Daoy (cell line): Measurements from ENCODE around the gene ZSCAN31. TPM values are rescaled to one million over a fixed set of nuclear protein-coding genes. Genes with fewer than 3 reads are reported as not detected.

Source experiments
- DNase-seq: peaks from one replicate; pipeline ENCODE4 v3.0.0-alpha.2; 2015; ENCODE audit warnings: low read depth
- total RNA-seq: library from RNA; depleted of rRNA; stranded (reverse); fragments of >200 nt; shearing (Covaris generic); gene quantifications from 2 replicates; pipeline ENCODE4 v1.2.3, GENCODE V29; 2014

The ZSCAN31 gene
- total RNA-seq, 1 experiment from 2014 or later = 36.1 TPM

- DNase-seq = peak; percentile 53
Measured at GRCh38 chr6:28353356-28353755, 17.4 kb upstream of the ZSCAN31 start.

- no peak for DNase-seq
Measured at GRCh38 chr6:28351493-28351925, 15.6 kb upstream of the ZSCAN31 start.

GRCh38 chr6:28351087-28351486 is 15.1 kb upstream of the ZSCAN31 start:
- peak; percentile 9 for DNase-seq

- peak; percentile 91 for DNase-seq
Measured at GRCh38 chr6:28349892-28350737, 14.2 kb upstream of the ZSCAN31 start, which contains the start of gene ZKSCAN3. TSS of gene ZKSCAN3 (plus strand) at chr6:28349947. CDS start at chr6:28359587, 9,640 bp downstream.

GRCh38 chr6:28349344-28349891 is 13.5 kb upstream of the ZSCAN31 start:
- no peak for DNase-seq

GRCh38 chr6:28347119-28347518 is 11.2 kb upstream of the ZSCAN31 start:
- DNase-seq = no peak

- no peak for DNase-seq
Measured at GRCh38 chr6:28345201-28345600, 9.3 kb upstream of the ZSCAN31 start.

- no peak for DNase-seq
Measured at GRCh38 chr6:28343898-28344677, 8.1 kb upstream of the ZSCAN31 start.

- no peak for DNase-seq
Measured at GRCh38 chr6:28340310-28341095, 4.6 kb upstream of the ZSCAN31 start.

GRCh38 chr6:28337121-28337520 is 1.2 kb upstream of the ZSCAN31 start:
- no peak for DNase-seq

- peak; percentile 72 for DNase-seq
Measured at GRCh38 chr6:28336284-28337120, 554 bp upstream of the ZSCAN31 start.

GRCh38 chr6:28335040-28335563 is 846 bp downstream of the ZSCAN31 start:
- DNase-seq = no peak

GRCh38 chr6:28334286-28335039 is 1.5 kb downstream of the ZSCAN31 start:
- no peak for DNase-seq

- no peak for DNase-seq
Measured at GRCh38 chr6:28333599-28334018, 2.3 kb downstream of the ZSCAN31 start.

GRCh38 chr6:28333047-28333446 is 2.9 kb downstream of the ZSCAN31 start:
- DNase-seq = no peak

- DNase-seq = no peak
Measured at GRCh38 chr6:28330041-28330440, 5.9 kb downstream of the ZSCAN31 start.

GRCh38 chr6:28326371-28326948 is 9.5 kb downstream of the ZSCAN31 start:
- DNase-seq = no peak

- no peak for DNase-seq
Measured at GRCh38 chr6:28323813-28324424, 12.0 kb downstream of the ZSCAN31 start.

GRCh38 chr6:28322661-28323060 is 13.3 kb downstream of the ZSCAN31 start:
- no peak for DNase-seq
